C4-2B (cell line): ENCODE results near the gene DNASE1.
A peak's percentile ranks its signal among the peaks of the same experiment; 100 is the strongest.

Experiments
- H3K27ac ChIP-seq: fragments of 450-650 bp; 2 replicates; pipeline ENCODE4 v1.5.1; 2017
- CTCF ChIP-seq: fragments of 450-650 bp; conservative IDR thresholded peaks from 2 replicates; pipeline ENCODE4 v1.5.1; 2017; ENCODE audit warnings: mild to moderate bottlenecking
- ZFX ChIP-seq: fragments of 450-650 bp; IDR thresholded peaks from 2 replicates; pipeline ENCODE4 v1.6.1; 2017

DNASE1 gene

GRCh38 chr16:3642397-3643094 is 11.9 kb upstream of the DNASE1 start:
- TF ChIP-seq CTCF, result no peak
- no peak for TF ChIP-seq ZFX
- peak overlapping the region; percentile 96 for H3K27ac ChIP-seq

GRCh38 chr16:3643095-3643730 is 11.3 kb upstream of the DNASE1 start:
- no peak for TF ChIP-seq ZFX
- H3K27ac ChIP-seq, result peak overlapping the region; percentile 96

- peak overlapping the region; percentile 96 for H3K27ac ChIP-seq
- TF ChIP-seq ZFX (no peak), CTCF (no peak)
These were observed 9.4 kb upstream of the DNASE1 start for GRCh38 chr16:3645108-3645503.

- TF ChIP-seq CTCF, result no peak
- TF ChIP-seq ZFX, result no peak
- peak overlapping the region; percentile 96 for H3K27ac ChIP-seq
These were observed 8.8 kb upstream of the DNASE1 start for GRCh38 chr16:3645504-3646347.

- TF ChIP-seq CTCF (no peak), ZFX (no peak)
- H3K27ac ChIP-seq, result peak overlapping the region; percentile 96
These were observed 8.1 kb upstream of the DNASE1 start for GRCh38 chr16:3646348-3646920.

GRCh38 chr16:3650631-3651265 is 3.7 kb upstream of the DNASE1 start:
- H3K27ac ChIP-seq, result no peak overlapping the region
- TF ChIP-seq CTCF (no peak), ZFX (no peak)
